ENCODE data around the gene SEMA7A.
"Not testable (repeated sequence)": the region's sequence is repeated elsewhere in the genome, so short reads cannot be mapped to it uniquely, and the experiment has no call there.

DNA sequence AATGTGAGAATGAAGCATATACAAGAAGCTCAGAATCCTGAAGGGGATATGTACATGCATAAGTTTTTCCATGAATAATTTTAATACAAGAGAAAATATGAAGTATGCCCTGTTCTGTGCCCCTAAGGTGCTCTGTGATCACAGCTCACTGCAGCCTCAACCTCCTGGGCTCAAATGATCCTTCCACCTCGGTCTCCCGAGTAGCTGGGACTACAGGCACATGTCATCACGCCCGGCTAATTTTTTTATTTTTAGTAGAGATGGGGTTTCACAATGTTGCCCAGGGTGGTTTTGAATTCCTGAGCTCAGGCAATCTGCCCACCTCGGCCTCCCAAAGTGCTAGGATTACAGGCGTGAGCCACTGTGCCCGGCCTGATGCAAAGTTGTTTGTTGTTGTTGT is 37.9 kb upstream of the SEMA7A start:
- TF ChIP-seq, protein P1, sequence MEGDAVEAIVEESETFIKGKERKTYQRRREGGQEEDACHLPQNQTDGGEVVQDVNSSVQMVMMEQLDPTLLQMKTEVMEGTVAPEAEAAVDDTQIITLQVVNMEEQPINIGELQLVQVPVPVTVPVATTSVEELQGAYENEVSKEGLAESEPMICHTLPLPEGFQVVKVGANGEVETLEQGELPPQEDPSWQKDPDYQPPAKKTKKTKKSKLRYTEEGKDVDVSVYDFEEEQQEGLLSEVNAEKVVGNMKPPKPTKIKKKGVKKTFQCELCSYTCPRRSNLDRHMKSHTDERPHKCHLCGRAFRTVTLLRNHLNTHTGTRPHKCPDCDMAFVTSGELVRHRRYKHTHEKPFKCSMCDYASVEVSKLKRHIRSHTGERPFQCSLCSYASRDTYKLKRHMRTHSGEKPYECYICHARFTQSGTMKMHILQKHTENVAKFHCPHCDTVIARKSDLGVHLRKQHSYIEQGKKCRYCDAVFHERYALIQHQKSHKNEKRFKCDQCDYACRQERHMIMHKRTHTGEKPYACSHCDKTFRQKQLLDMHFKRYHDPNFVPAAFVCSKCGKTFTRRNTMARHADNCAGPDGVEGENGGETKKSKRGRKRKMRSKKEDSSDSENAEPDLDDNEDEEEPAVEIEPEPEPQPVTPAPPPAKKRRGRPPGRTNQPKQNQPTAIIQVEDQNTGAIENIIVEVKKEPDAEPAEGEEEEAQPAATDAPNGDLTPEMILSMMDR (IDR thresholded peaks at IDR 0.05; ENCODE audit: insufficient read depth, low read length, poor library complexity, severe bottlenecking): not testable (repeated sequence)
- not testable (repeated sequence) for TF ChIP-seq EZH2phosphoT487 (conservative IDR thresholded peaks at IDR 0.05; ENCODE audit: low read length)
